Gastrocnemius medialis (tissue), 4 donors: Measurements from ENCODE around the gene TTC16. TPM values are rescaled to one million over a fixed set of nuclear protein-coding genes. Genes with fewer than 3 reads are reported as not detected.

Source experiments
- ATAC-seq, 2 donors: fragments of 150-250 bp; one replicate each; pipeline ENCODE4 v1.9.1; 2016
- DNase-seq, 2 donors: peaks; one replicate each; pipeline ENCODE4 v3.0.0-alpha.2; 2019
- H3K27ac ChIP-seq, 4 donors: fragments of 200-600 bp; sonication (generic); 1 replicate in 1 of 4; 2 replicates in 3 of 4; pipeline ENCODE4 v1.5.1; 2016 to 2018; ENCODE audit warnings: mild to moderate bottlenecking in 2 of 4, moderate library complexity in 1 of 4
- H3K27me3 ChIP-seq, 3 donors: fragments of 200-600 bp; sonication (generic) in 2 of 3; 1 replicate in 1 of 3; 2 replicates in 2 of 3; pipeline versions ENCODE4 v1.5.1 to v1.6.0; 2016 to 2019; ENCODE audit warnings: mild to moderate bottlenecking in 1 of 3, moderate library complexity in 1 of 3
- H3K36me3 ChIP-seq, 2 donors: fragments of 200-600 bp; sonication (generic) in 1 of 2; one replicate each; pipeline ENCODE4 v1.5.1; 2017 to 2018
- H3K4me1 ChIP-seq, 2 donors: fragments of 200-600 bp; sonication (generic) in 1 of 2; one replicate each; pipeline ENCODE4 v1.5.1; 2016 to 2017; ENCODE audit warnings: mild to moderate bottlenecking in 2 of 2
- H3K4me3 ChIP-seq, 4 donors: fragments of 200-600 bp; sonication (generic) in 3 of 4; 1 replicate in 1 of 4; 2 replicates in 3 of 4; pipeline ENCODE4 v1.5.1; 2016 to 2019; ENCODE audit warnings: mild to moderate bottlenecking in 2 of 4
- H3K9me3 ChIP-seq, 3 donors: fragments of 200-600 bp; sonication (generic) in 2 of 3; 1 replicate in 1 of 3; 2 replicates in 2 of 3; pipeline ENCODE4 v1.5.1; 2016 to 2019
- POLR2A ChIP-seq, 2 donors: fragments of 450-650 bp; IDR thresholded peaks; one replicate each; pipeline ENCODE4 v1.6.1; 2017; ENCODE audit warnings: antibody characterized with exemption in 2 of 2, mild to moderate bottlenecking in 2 of 2, moderate library complexity in 2 of 2
- in situ Hi-C, 4 donors: fragments of 200-750 bp; cut with MboI; loops; one replicate each; pipeline versions ENCODE4 v1.15.0 to v1.8.0; 2017; ENCODE audit warnings: low sequenced_read_pairs in 4 of 4
- intact Hi-C: fragments of 100-400 bp; cut with DNase I; formaldehyde crosslinking; loops from one replicate; pipeline ENCODE4 v1.15.1; 2023; ENCODE audit warnings: low total_unique reads
- total RNA-seq, 4 donors: library from RNA; depleted of rRNA; stranded (reverse); fragments of >200 nt; gene quantifications; one replicate each; pipeline versions ENCODE4 v1.1.0 to v1.2.3, GENCODE V29; 2016
- TF ChIP-seq, protein P1 (sequence below), 5 experiments: fragments of 450-650 bp in 3 of 5; fragments of 200-600 bp in 2 of 5; sonication (generic) in 2 of 5; IDR thresholded peaks in 4 of 5; conservative IDR thresholded peaks in 1 of 5; 1 replicate in 4 of 5; 2 replicates in 1 of 5; pipeline ENCODE4 v1.5.1; 2016 to 2019; ENCODE audit warnings: antibody characterized with exemption in 5 of 5, mild to moderate bottlenecking in 3 of 5, moderate library complexity in 3 of 5

TTC16 gene
- total RNA-seq, 4 donors from 2014 or later, result not detected

GRCh38 chr9:127738666-127739065 is 22.8 kb downstream of the TTC16 start:
- Histone ChIP-seq H3K36me3 (no peaks in the 10 kb centered on the region), H3K4me1 (peaks cover 25 to 37% of the 10 kb centered on the region in 2 donors), H3K4me3 (no peak overlapping the region), H3K27ac (no peak overlapping the region), H3K27me3 (no peaks in the 10 kb centered on the region), H3K9me3 (no peaks in the 10 kb centered on the region)
- in situ Hi-C loops (loop anchor here (5.0 to 10.0 kb wide), 7 partner anchors 44 to 234 kb away; partner anchors contain the start of gene CDK9 (in 1 of the 4)), intact Hi-C loops (loop anchor here (1.0 kb wide), 1 partner anchor 181 kb away; no protein-coding TSS in a partner anchor)
- ATAC-seq (no peak), DNase-seq (no peak)
- TF ChIP-seq, protein P1, sequence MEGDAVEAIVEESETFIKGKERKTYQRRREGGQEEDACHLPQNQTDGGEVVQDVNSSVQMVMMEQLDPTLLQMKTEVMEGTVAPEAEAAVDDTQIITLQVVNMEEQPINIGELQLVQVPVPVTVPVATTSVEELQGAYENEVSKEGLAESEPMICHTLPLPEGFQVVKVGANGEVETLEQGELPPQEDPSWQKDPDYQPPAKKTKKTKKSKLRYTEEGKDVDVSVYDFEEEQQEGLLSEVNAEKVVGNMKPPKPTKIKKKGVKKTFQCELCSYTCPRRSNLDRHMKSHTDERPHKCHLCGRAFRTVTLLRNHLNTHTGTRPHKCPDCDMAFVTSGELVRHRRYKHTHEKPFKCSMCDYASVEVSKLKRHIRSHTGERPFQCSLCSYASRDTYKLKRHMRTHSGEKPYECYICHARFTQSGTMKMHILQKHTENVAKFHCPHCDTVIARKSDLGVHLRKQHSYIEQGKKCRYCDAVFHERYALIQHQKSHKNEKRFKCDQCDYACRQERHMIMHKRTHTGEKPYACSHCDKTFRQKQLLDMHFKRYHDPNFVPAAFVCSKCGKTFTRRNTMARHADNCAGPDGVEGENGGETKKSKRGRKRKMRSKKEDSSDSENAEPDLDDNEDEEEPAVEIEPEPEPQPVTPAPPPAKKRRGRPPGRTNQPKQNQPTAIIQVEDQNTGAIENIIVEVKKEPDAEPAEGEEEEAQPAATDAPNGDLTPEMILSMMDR (IDR thresholded peaks at IDR 0.05 in 4 of 5, conservative IDR thresholded peaks at IDR 0.05 in 1 of 5), result no peak
- no peak for TF ChIP-seq POLR2A (IDR thresholded peaks at IDR 0.05)

DNA sequence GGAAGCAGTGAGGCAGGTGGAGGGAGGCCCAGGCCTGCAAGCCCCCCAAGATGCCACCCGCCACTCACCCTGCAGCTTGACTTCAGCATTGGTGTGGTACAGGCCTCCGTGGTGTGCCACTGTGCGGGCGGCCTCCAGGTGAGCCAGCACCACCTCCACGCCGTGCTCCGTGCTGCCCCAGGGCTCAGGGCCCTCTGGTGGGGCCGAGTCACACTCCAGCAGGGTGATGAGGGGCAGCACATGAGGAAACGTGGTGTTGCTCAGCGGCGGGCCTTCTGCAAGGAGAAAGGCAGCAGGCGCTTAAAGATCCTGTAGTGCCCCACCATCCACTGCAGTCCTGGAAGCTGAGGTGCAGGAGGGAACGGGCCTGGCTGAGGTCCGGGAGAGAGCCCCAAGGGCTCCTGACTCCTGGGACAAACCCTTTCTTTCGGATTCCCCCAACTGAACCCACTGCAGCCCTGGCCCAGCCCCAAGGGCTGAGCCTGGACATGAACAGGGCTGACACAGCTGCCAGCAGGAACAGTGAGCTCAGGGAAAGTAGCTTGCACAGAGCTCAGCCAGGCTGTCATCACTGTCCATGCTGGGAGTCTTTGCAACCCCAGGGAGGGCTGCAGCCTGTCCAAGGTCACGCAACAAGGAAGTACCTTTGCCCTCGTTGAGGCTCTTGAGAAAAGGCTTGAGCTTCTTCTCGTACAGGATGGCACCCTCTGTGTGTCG is 23.9 kb downstream of the TTC16 start:
- H3K27ac ChIP-seq, result peak overlapping the region; percentile 86 to 93 (median 89)
- ATAC-seq (peak in 1 of 2 donors; percentile 16), DNase-seq (peak; percentile 38 to 61)
- H3K9me3 ChIP-seq, result no peaks in the 10 kb centered on the region
- H3K4me1 ChIP-seq, result peaks cover 19 to 30% of the 10 kb centered on the region in 2 donors
- no peak overlapping the region for H3K4me3 ChIP-seq
- intact Hi-C loops, result loop anchor here (1.0 kb wide), 3 partner anchors 32 to 180 kb away; no protein-coding TSS in a partner anchor
- in situ Hi-C loops, result loop anchor here (5.0 to 10.0 kb wide), 7 partner anchors 43 to 235 kb away; partner anchors contain the start of gene CDK9 (in 1 of the 4)
- no peaks in the 10 kb centered on the region for H3K27me3 ChIP-seq
- TF ChIP-seq POLR2A (IDR thresholded peaks at IDR 0.05), result no peak
- TF ChIP-seq, protein P1 (IDR thresholded peaks at IDR 0.05 in 4 of 5, conservative IDR thresholded peaks at IDR 0.05 in 1 of 5), result no peak
- no peaks in the 10 kb centered on the region for H3K36me3 ChIP-seq

GRCh38 chr9:127741831-127742434 is 26.1 kb downstream of the TTC16 start:
- Histone ChIP-seq H3K36me3 (no peaks in the 10 kb centered on the region), H3K4me1 (peaks cover 11 to 21% of the 10 kb centered on the region in 2 donors), H3K27me3 (no peaks in the 10 kb centered on the region), H3K27ac (peak overlapping the region; percentile 84 to 90 (median 87)), H3K9me3 (no peaks in the 10 kb centered on the region), H3K4me3 (peak overlapping the region in 2 of 4 donors; percentile 10 to 26)
- in situ Hi-C loops (no loop called here), intact Hi-C loops (no loop called here)
- DNase-seq (peak; percentile 52 to 75), ATAC-seq (no peak)
- TF ChIP-seq POLR2A (IDR thresholded peaks at IDR 0.05), result peak in 1 of 2 donors; percentile 7
- TF ChIP-seq, protein P1 (IDR thresholded peaks at IDR 0.05 in 4 of 5, conservative IDR thresholded peaks at IDR 0.05 in 1 of 5), result no peak

- intact Hi-C loops (no loop called here), in situ Hi-C loops (no loop called here)
- Histone ChIP-seq H3K4me1 (peaks cover 11 to 18% of the 10 kb centered on the region in 2 donors), H3K9me3 (no peaks in the 10 kb centered on the region), H3K27ac (peak overlapping the region; percentile 13 to 90 (median 87)), H3K27me3 (no peaks in the 10 kb centered on the region), H3K36me3 (no peaks in the 10 kb centered on the region), H3K4me3 (peak overlapping the region in 2 of 4 donors; percentile 10 to 26)
- DNase-seq (peak; percentile 35 to 64), ATAC-seq (peak; percentile 8 to 13)
- TF ChIP-seq, protein P1 (IDR thresholded peaks at IDR 0.05 in 4 of 5, conservative IDR thresholded peaks at IDR 0.05 in 1 of 5), result no peak
- TF ChIP-seq POLR2A (IDR thresholded peaks at IDR 0.05), result peak in 1 of 2 donors; percentile 11
Measured at GRCh38 chr9:127742435-127743088, 26.7 kb downstream of the TTC16 start.
